NCI-H2029 (cell line): ENCODE data around the gene UBAC2.

Source experiments
- DNase-seq: peaks from one replicate; lab custom pipeline; 2025; lab: John Stamatoyannopoulos, UW

Gene UBAC2

DNA sequence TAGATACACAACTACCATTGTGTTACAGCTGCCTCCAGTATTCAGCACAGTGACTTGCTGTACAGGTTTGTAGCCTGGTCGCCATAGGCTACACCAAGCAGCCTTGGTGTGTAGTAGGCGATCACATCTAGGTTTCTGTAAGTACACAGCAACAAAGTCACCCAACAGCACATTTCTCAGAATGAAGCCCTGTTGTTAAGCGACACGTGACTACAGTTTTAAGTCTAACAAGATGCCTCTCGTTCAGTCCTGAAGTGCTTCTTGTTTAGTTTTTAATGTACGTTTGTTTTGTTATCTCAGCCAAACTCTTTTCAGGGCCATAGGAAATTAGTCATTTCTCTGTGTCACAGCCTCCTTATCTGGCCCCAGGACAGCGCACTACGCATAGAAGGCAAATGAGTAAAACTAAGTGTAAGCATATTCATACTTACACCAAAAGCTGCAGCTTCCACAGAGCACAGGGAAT is 156.5 kb downstream of the UBAC2 start:
- no peak for DNase-seq

DNA sequence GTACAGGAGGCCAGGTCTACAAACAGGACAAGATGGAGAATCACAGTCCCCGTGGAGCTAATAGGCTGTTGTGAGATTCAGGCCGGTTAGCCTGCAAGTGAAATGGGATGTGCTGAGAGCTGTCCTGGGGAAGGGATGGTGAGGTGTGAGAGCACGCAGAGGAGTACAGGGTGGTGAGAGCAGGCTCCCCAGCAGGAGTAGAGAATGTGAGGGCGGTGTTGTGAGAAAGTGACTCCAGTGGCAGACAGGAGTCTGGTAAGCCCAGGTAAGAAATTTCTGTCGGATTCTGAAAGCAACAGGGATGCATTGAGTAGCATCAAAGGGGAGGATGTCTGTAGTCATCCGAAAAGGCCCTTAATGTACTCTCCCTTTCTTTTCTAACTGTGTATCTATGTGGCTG is 157.3 kb downstream of the UBAC2 start:
- no peak for DNase-seq

GRCh38 chr13:99359528-99359927 is 158.9 kb downstream of the UBAC2 start:
- DNase-seq: no peak

- no peak for DNase-seq
Observed at GRCh38 chr13:99360696-99361095, 160.0 kb downstream of the UBAC2 start.

- no peak for DNase-seq
Observed at GRCh38 chr13:99361197-99361596, 160.5 kb downstream of the UBAC2 start.

- no peak for DNase-seq
Observed at GRCh38 chr13:99362362-99362761, 161.7 kb downstream of the UBAC2 start.

- no peak for DNase-seq
Observed at GRCh38 chr13:99363391-99363790, 162.7 kb downstream of the UBAC2 start.

DNA sequence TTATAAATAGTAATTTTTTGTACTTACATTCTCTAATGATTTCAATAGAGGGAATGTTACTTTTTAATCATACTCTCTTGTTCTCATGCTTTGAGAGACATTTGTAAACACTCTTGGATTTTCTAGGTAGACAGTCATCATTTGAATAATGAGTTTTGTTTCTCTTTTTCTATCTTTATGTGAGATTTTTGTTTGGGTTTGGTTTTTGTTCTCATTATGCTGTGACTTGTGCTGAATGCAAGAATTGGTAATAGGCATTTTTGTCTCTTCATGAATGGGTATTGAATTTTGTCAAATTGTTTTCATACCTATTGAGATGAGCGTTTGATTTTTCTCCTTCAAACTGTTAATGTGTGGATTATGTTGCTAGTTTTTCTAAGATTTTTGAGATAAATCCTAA is 163.3 kb downstream of the UBAC2 start:
- DNase-seq: no peak

GRCh38 chr13:99366075-99366987 is 165.7 kb downstream of the UBAC2 start:
- no peak for DNase-seq

- no peak for DNase-seq
Observed at GRCh38 chr13:99367106-99367616, 166.5 kb downstream of the UBAC2 start.

- DNase-seq: no peak
Observed at GRCh38 chr13:99367663-99368448, 167.2 kb downstream of the UBAC2 start.

DNA sequence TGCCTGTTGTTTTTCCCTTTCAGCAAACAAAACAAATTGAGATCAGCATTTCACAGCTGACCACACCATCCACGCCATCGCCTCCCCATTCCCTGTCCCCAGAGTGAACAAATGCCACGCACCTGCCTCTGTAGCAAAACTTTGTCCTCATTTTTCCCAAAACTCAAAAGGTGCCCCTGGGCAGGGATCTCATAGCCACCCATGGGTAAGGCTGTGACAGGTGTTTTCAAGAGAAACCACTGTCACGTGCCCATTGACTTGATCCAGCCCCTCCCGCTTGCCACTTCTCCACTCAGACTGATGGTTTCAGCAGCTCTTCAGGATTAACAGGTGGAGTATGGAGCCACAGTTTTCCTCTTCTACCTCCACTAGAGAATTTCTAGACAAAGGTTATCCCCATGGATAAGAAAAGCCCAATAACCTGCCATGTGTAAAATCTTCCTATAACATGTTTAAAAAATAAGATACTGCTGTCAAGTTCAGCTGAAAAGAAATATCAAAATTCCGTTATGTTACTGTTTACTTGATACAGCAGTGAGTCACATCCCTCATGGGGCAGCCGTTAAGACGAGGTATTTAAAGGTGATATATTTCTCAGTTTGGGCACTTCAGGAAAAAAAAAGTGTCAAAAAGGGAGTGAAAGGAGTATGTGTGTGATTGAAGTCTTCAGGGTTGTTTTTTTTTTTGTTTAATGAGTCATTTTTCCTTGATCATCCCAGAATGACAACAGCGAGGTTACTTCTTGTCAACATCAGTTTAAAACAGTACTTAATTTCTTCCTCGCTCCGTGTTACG is 170.0 kb downstream of the UBAC2 start:
- DNase-seq: no peak

DNA sequence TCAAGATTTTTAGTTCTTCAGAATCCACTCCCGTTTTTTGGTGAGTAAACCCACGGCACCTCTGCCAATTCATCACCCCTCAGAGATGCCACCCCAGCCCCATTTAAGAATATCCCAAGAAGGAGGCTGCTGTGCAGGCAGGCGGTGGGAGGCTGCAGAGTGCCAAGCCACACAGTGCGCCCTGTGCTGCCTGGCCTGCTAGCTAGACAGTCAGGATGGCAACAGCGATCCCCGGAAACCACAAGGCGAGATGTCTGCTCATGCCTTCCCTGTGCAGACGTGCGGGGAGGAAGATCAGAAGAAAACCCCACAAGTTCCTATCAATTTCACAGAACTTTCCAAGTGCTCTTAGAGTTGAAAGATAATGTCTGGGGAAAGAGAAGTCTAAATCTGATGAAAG is 171.3 kb downstream of the UBAC2 start:
- no peak for DNase-seq

DNA sequence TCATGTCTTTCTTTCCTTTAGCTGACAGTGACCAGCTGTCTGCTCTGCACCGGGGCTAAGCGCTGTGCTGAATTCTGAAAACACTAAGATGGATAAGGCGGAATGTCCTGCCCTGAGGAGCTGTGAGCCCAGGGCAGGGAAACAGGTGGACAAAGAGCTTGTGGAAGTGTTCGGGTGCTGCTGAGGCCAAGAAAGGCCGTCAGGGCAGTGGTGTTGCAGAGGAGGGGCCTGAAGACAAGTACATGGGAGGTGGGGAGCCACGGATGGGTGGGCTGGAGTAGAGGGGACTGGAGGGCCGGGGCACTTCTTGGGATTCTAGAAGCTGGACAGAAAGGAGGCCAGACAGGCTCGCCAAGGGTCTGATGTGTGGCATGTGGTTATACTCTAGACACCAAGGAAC is 172.8 kb downstream of the UBAC2 start:
- DNase-seq: no peak

- no peak for DNase-seq
Observed at GRCh38 chr13:99374169-99374991, 173.7 kb downstream of the UBAC2 start.

DNA sequence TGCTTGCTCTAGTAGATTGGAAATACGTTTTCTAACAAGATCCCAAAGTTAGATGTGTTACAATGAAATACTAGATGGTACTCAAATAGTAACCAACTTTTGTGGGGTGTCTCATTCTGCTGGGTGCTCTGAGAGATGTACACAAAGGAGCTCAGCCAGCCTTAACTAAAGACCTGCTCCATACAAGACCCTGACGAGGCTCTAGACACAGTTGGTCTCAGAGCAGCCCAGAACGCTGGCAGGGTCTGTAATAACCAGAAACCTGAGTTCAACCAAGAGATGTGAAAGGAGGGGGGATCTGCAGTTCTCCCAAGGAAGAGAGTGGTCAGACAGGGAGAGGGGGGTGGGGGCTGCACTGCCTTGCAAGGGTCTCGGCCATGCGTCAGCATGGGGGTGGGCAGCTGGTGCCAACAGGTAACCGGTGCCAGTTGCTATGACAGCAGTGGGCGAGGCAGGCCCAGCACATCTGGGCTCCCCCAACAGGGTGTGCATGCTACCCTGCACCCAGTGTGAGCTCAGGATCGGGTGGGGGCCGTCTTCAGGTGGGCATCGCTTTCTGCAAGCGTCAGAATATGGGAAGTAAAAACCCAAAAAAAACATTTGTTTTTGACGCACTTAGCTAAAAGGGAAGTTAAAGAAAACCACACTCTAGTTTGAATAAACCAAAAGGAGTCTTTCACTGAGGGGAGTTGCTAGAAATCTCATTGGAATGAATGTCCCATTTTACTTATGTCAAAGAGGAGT is 174.5 kb downstream of the UBAC2 start:
- no peak for DNase-seq

GRCh38 chr13:99375738-99376080 is 175.1 kb downstream of the UBAC2 start:
- DNase-seq: no peak

DNA sequence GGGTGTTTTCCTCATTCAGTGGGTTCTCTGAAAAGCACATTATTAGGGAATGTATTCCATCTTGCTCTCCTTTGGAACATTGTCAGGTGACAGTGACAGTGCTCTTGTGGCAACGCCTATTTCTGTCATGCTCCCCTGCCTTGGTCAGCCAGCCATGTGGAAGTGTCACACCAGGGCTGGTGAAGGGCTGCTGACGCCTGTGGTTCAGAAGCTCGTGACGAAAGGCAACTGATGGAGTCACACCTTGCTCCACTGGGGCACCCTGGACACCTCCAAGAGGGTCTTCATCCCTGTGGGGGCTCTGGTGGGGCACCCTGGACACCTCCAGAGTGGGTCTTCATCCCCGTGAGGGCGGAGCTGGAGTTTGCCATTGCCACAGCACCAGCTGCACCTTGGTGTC is 175.5 kb downstream of the UBAC2 start:
- DNase-seq: no peak

DNA sequence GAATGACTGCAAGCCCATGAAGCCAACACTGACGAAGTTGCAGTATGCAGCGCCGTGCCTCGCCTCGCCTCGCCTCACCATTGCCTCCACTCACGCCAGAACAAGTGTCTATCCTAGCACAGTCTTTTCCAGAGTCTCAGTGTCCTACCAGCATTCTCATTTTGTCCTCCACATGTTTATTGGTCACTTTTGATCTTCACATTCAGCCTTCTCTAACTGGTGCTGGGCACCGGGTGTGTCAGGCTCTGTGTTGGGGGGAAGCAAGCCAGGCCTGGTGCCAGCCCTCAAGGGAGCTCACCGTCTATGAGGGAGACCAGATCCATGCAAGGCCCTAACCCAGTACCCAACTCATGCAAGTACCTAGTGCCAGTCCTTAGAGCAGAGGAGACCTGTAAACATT is 176.3 kb downstream of the UBAC2 start:
- no peak for DNase-seq

DNA sequence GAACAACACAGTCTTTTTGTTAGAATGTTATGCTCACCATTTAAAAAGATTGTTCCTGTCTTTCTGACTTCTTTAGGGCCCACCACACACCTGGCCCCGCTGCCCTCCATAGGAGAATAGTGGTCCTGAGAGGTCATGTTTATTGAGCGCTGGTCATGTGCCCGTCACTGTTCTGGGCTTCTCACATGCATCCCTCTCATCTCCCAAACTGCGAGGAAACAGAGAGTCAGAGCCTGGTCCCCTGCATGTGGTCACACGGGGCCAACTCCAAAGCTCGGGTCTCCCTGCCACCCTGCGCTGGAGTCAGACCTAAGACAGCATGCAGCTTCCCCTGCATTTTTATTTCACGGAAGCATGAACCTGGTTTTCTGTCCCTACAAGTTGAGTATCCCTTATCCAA is 177.0 kb downstream of the UBAC2 start:
- no peak for DNase-seq
